GM23338 (cell line): ENCODE measurements around the gene RSPO3. TPM values are rescaled to one million over a fixed set of nuclear protein-coding genes. Genes with fewer than 3 reads are reported as not detected.

Experiments
- ATAC-seq: fragments of 200-7000 bp; cut with Tn5 transposase; 3 replicates; pipeline ENCODE4 v1.9.1; 2020
- DNase-seq: peaks from one replicate; pipeline ENCODE4 v3.0.0-alpha.2; 2015; ENCODE audit warnings: low spot score
- H2AFZ ChIP-seq: fragments of 200-600 bp; sonication (generic); 2 replicates; pipeline ENCODE4 v1.8.0; 2016; ENCODE audit warnings: antibody characterized with exemption, mild to moderate bottlenecking, moderate library complexity
- H3F3A ChIP-seq: fragments of 200-600 bp; sonication (generic); replicated peaks from 2 replicates; pipeline ENCODE4 v1.8.0; 2017; ENCODE audit warnings: antibody characterized with exemption, mixed run types, low read depth
- H3K27ac ChIP-seq: fragments of 200-600 bp; sonication (generic); 2 replicates; pipeline ENCODE4 v1.6.1; 2016; ENCODE audit warnings: low read depth
- H3K27me3 ChIP-seq: fragments of 200-600 bp; sonication (generic); 2 replicates; pipeline ENCODE4 v1.8.0; 2016; ENCODE audit warnings: mild to moderate bottlenecking, mixed run types, moderate library complexity; ENCODE audit not compliant: insufficient read depth
- H3K36me3 ChIP-seq: fragments of 200-600 bp; sonication (generic); 2 replicates; pipeline ENCODE4 v1.8.0; 2016; ENCODE audit warnings: mild to moderate bottlenecking; ENCODE audit not compliant: insufficient read depth
- H3K4me1 ChIP-seq: fragments of 200-600 bp; sonication (generic); 2 replicates; pipeline ENCODE4 v1.8.0; 2016; ENCODE audit warnings: mild to moderate bottlenecking, moderate library complexity; ENCODE audit not compliant: insufficient read depth
- H3K4me2 ChIP-seq: fragments of 200-600 bp; sonication (generic); 2 replicates; pipeline ENCODE4 v1.7.1; 2017; ENCODE audit warnings: mixed run types
- H3K4me3 ChIP-seq: fragments of 200-600 bp; sonication (generic); 2 replicates; pipeline ENCODE4 v1.6.1; 2016; ENCODE audit warnings: mixed run types
- H3K79me2 ChIP-seq: fragments of 200-600 bp; sonication (generic); replicated peaks from 2 replicates; pipeline ENCODE4 v1.8.0; 2017; ENCODE audit warnings: mild to moderate bottlenecking; ENCODE audit not compliant: insufficient read depth
- H3K9me2 ChIP-seq: fragments of 200-600 bp; sonication (generic); 2 replicates; pipeline ENCODE4 v1.8.0; 2017; ENCODE audit not compliant: insufficient read depth
- H4K20me1 ChIP-seq: fragments of 200-600 bp; sonication (generic); replicated peaks from 2 replicates; pipeline ENCODE4 v1.8.0; 2017; ENCODE audit warnings: mild to moderate bottlenecking; ENCODE audit not compliant: insufficient read depth
- H3K27ac Mint-ChIP-seq: 2 replicates; pipeline ENCODE4 v1.8.0; 2020; ENCODE audit warnings: inconsistent platforms, mild to moderate bottlenecking, moderate library complexity, mixed read lengths
- H3K27me3 Mint-ChIP-seq: 3 replicates; pipeline ENCODE4 v1.8.0; 2022; ENCODE audit warnings: low read depth, mild to moderate bottlenecking, moderate library complexity, mixed read lengths, inconsistent platforms; ENCODE audit not compliant: insufficient read depth, poor library complexity
- H3K36me3 Mint-ChIP-seq: 3 replicates; pipeline ENCODE4 v1.8.0; 2021; ENCODE audit warnings: low read depth, mild to moderate bottlenecking, inconsistent platforms, moderate library complexity, mixed read lengths
- H3K4me1 Mint-ChIP-seq: 3 replicates; pipeline ENCODE4 v1.8.0; 2020; ENCODE audit warnings: mild to moderate bottlenecking, inconsistent platforms, mixed read lengths
- H3K4me3 Mint-ChIP-seq: 3 replicates; pipeline ENCODE4 v1.8.0; 2021; ENCODE audit warnings: moderate library complexity, mild to moderate bottlenecking, inconsistent platforms, mixed read lengths
- H3K9me3 Mint-ChIP-seq: 3 replicates; pipeline ENCODE4 v1.8.0; 2020; ENCODE audit warnings: moderate library complexity, mild to moderate bottlenecking, inconsistent platforms, mixed read lengths
- CTCF ChIP-seq, 2 experiments: fragments of 200-600 bp in 1 of 2; sonication (generic) in 1 of 2; conservative IDR thresholded peaks; 2 replicates each; pipeline versions ENCODE4 v1.5.1 to v1.6.1; 2016 to 2017; ENCODE audit warnings: antibody characterized with exemption in 2 of 2, low read depth in 2 of 2, mild to moderate bottlenecking in 2 of 2, moderate library complexity in 1 of 2
- EZH2 ChIP-seq: fragments of 200-600 bp; sonication (generic); IDR thresholded peaks from one replicate; pipeline ENCODE4 v1.8.0; 2017; ENCODE audit warnings: antibody characterized with exemption, mild to moderate bottlenecking, low read depth; ENCODE audit not compliant: unreplicated experiment
- STAT1 ChIP-seq: IDR thresholded peaks from one replicate; pipeline ENCODE4 v1.6.1; 2016; ENCODE audit warnings: antibody characterized with exemption; ENCODE audit not compliant: unreplicated experiment
- ZNF331 ChIP-seq: fragments of 250-450 bp; sonication (Bioruptor Pico); IDR thresholded peaks from 2 replicates; pipeline ENCODE4 v1.5.0; 2020; ENCODE audit warnings: low read depth, mild to moderate bottlenecking, moderate library complexity
- ZNF462 ChIP-seq: fragments of 250-450 bp; sonication (Bioruptor Pico); IDR thresholded peaks from 2 replicates; pipeline ENCODE4 v1.5.0; 2020; ENCODE audit warnings: mild to moderate bottlenecking, moderate library complexity
- polyA plus RNA-seq: library from polyadenylated mRNA; unstranded; fragments of >200 nt; fragmentation: Nextera tagmentation; extraction: Ambion mirVana; gene quantifications from 2 replicates; pipeline ENCODE4 v1.2.1, GENCODE V29; 2016
- total RNA-seq: library from RNA; depleted of rRNA; stranded (reverse); fragments of >200 nt; shearing (Covaris generic); gene quantifications from 2 replicates; pipeline ENCODE4 v1.2.3, GENCODE V29; 2014

RSPO3 gene
- total and polyA plus RNA-seq, 2 experiments from 2014 or later: not detected

- TF ChIP-seq ZNF462 (CRISPR knock-in tag): no peak
- TF ChIP-seq EZH2: no peak
Measured at GRCh38 chr6:127178746-127179145, 60.3 kb downstream of the RSPO3 start (continued).

- ATAC-seq (no peak), DNase-seq (no peak)
- H3K4me2 ChIP-seq: no peak overlapping the region
- Mint-ChIP-seq H3K27ac (no peak overlapping the region), H3K9me3 (no peaks in the 10 kb centered on the region), H3K4me3 (no peak overlapping the region), H3K4me1 (peaks cover 13% of the 10 kb centered on the region; the same call in 2 of the 3 replicates), H3K27me3 (no peaks in the 10 kb centered on the region), H3K36me3 (no peaks in the 10 kb centered on the region)
- H4K20me1 ChIP-seq: no peaks in the 10 kb centered on the region
- H3F3A ChIP-seq: no peaks in the 10 kb centered on the region
- no peak overlapping the region for H3K27ac ChIP-seq
- no peaks in the 10 kb centered on the region for H3K27me3 ChIP-seq
- H3K36me3 ChIP-seq: no peaks in the 10 kb centered on the region
- H3K4me1 ChIP-seq: peaks cover 11% of the 10 kb centered on the region
- H3K79me2 ChIP-seq: no peaks in the 10 kb centered on the region
- no peak overlapping the region for H2AFZ ChIP-seq
- H3K9me2 ChIP-seq: no peaks in the 10 kb centered on the region
- no peak overlapping the region for H3K4me3 ChIP-seq
- TF ChIP-seq ZNF331 (CRISPR knock-in tag) (no peak), ZNF462 (CRISPR knock-in tag) (no peak), STAT1 (no peak), CTCF (conservative IDR thresholded peaks at IDR 0.05; ENCODE audit: low read depth in 2 of 2) (no peak)
Measured at GRCh38 chr6:127180426-127180825, 62.0 kb downstream of the RSPO3 start.
